Measurements from ENCODE around the gene TEX14. TPM values are rescaled to one million over a fixed set of nuclear protein-coding genes. Genes with fewer than 3 reads are reported as not detected.

Gene TEX14
- total RNA-seq, 4 donors from 2014 or later = under 0.01 TPM; not detected in 2

DNA sequence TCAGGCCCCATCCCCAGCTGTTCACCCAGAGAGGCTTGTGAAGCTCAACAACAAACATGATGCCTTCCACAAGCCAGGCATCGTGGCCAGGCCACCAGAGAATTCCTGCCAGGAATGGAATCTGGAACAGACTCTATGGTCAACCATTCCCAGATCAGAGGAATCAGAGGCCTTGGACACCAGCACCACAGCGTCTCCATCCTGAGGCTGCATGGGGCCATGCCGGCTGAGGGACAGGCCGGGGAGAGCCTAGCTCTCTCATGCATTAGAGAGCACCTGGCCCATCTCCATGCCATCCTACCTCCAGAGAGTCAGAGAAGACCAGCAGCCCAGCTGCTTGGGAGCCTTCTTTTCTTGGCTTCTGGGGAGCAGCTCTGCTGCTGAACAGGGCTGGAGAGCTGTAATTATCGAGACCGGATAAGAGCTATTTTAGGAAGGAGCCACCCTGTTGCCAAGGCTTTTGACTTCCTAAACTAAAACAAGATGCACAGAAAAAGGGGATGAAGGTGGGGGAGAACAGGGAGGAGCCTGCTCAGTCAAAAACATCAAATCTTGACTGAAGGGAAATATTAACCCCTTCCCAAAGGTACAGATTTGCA lies 152.9 kb downstream of the TEX14 start:
- TF ChIP-seq CTCF (IDR thresholded peaks at IDR 0.05; ENCODE audit: low read depth) = no peak

DNA sequence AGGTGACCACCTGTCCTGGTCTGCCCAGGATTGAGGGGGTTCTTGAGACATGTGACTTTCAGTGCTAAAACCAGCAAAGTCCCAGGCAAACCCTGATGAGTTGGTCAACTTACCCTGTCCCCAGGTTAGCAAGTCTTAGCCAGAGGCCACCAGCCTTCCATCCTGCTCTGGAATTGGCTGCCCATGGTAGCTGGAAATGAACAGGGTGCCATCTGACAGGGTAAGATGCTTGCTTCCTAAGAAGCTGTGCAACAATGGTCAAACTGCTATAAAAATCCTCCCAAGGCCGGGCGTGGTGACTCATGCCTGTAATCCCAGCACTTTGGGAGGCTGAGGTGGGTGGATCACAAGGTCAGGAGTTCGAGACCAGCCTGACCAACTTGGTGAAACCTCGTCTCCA lies 154.6 kb downstream of the TEX14 start:
- no peak for TF ChIP-seq CTCF (IDR thresholded peaks at IDR 0.05; ENCODE audit: low read depth)

- no peak for TF ChIP-seq CTCF (IDR thresholded peaks at IDR 0.05; ENCODE audit: low read depth)
Measured at GRCh38 chr17:58536542-58536941, 155.3 kb downstream of the TEX14 start.

DNA sequence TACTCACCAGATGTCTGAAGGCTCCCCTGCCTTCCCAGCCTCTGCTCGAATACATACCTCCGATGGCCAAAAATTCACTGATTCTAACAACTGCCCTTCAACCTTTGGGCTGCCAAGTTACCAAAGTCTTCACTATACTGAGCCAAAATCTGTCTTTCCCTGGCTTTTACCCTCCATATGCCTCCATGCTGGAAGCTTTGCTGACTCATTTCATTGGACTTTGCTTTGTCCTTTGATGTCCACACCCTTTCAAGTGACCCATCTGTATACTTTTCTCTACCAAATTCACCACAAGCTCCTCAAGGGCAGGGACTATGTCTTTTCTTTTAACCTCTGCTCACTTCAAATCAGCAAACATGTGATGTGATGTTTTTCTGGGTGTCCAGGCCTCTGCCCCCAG lies 156.4 kb downstream of the TEX14 start:
- TF ChIP-seq CTCF (IDR thresholded peaks at IDR 0.05; ENCODE audit: low read depth) = no peak

- TF ChIP-seq CTCF (IDR thresholded peaks at IDR 0.05; ENCODE audit: low read depth) = no peak
Measured at GRCh38 chr17:58534901-58535421, 156.9 kb downstream of the TEX14 start.

- no peak for TF ChIP-seq CTCF (IDR thresholded peaks at IDR 0.05; ENCODE audit: low read depth)
Measured at GRCh38 chr17:58534331-58534730, 157.5 kb downstream of the TEX14 start.

DNA sequence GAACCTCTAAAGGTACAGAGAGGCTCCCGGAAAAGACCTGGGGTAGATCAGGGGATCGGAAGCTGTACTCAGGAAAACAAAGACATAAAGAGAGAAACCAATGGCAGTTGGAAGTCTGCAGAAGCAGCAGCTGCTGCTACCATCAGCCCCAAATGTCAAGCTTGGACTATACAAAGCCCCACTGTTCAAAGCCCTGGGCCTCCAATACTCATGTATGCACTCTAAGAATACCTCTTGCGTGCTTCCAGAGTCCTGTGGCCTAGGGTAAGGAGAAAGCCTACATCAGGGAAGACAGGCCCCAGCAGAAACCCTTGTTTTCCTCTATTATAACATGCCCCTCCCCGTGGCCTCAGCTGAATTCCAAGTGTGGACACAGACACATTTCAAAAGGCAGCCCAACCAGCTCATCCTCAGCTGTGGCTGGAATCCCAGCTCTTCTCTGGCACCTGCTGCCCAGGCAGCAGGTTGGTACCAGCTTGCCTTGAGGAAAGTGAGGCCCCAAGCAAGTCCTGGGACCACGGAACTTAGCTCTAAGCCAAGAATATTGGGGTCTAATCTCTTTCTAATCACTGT lies 158.1 kb downstream of the TEX14 start:
- no peak for TF ChIP-seq CTCF (IDR thresholded peaks at IDR 0.05; ENCODE audit: low read depth)

Measured in subcutaneous adipose tissue (tissue), 4 donors.